Activated CD8-positive, alpha-beta T cell treated with anti-CD3 and anti-CD28 coated beads for 36 hours (primary cell): ENCODE results near the gene GAB1. TPM values are rescaled to one million over a fixed set of nuclear protein-coding genes. Genes with fewer than 3 reads are reported as not detected.

Experiments used
- ATAC-seq: fragments of 200-7000 bp; cut with Tn5 transposase; one replicate; pipeline ENCODE4 v1.10.0; 2021; ENCODE audit warnings: mild to moderate bottlenecking, moderate library complexity
- CTCF ChIA-PET: fragments of 350-600 bp; sonication (Branson Sonifier 250); formaldehyde crosslinking; loops from one replicate; lab custom pipeline; 2021; ENCODE audit warnings: antibody characterized with exemption; lab: Charles Lee
- POLR2A ChIA-PET: fragments of 350-600 bp; sonication (Branson Sonifier 250); formaldehyde crosslinking; loops from one replicate; lab custom pipeline; 2021; ENCODE audit warnings: antibody characterized with exemption; lab: Charles Lee
- DNase-seq: peaks from one replicate; pipeline ENCODE4 v3.0.0-alpha.2; 2020
- H3K27ac Mint-ChIP-seq: one replicate; pipeline ENCODE4 v1.8.0; 2021; ENCODE audit warnings: mild to moderate bottlenecking, mixed read lengths
- H3K27me3 Mint-ChIP-seq: one replicate; pipeline ENCODE4 v1.8.0; 2021; ENCODE audit warnings: mixed read lengths
- H3K36me3 Mint-ChIP-seq: one replicate; pipeline ENCODE4 v1.8.0; 2021; ENCODE audit warnings: low read depth, mixed read lengths
- H3K4me1 Mint-ChIP-seq: one replicate; pipeline ENCODE4 v1.8.0; 2021; ENCODE audit warnings: low read depth, mixed read lengths
- H3K4me3 Mint-ChIP-seq: one replicate; pipeline ENCODE4 v1.8.0; 2021; ENCODE audit warnings: mild to moderate bottlenecking, moderate library complexity, mixed read lengths
- H3K9me3 Mint-ChIP-seq: one replicate; pipeline ENCODE4 v1.8.0; 2021; ENCODE audit warnings: mixed read lengths
- CTCF ChIP-seq: fragments of 200-600 bp; IDR thresholded peaks from one replicate; pipeline ENCODE4 v1.8.0; 2022; ENCODE audit warnings: antibody characterized with exemption, mild to moderate bottlenecking
- intact Hi-C: fragments of 100-400 bp; cut with micrococcal nuclease; formaldehyde crosslinking; loops from one replicate; pipeline ENCODE4 v1.10.0; 2022
- total RNA-seq, 2 experiments: library from RNA; stranded (reverse); gene quantifications; one replicate each; pipeline ENCODE4 v1.2.3, GENCODE V29; 2021

The GAB1 gene
- total RNA-seq, 2 experiments from 2014 or later, result 0.20 to 0.34 TPM

GRCh38 chr4:143351774-143352451, 15.2 kb downstream of the GAB1 start:
- intact Hi-C loops, result no loop called here
- no peaks in the 10 kb centered on the region for H3K36me3 Mint-ChIP-seq
- DNase-seq (no peak), ATAC-seq (no peak)
- CTCF ChIA-PET, result no interaction called here
- peaks cover 5% of the 10 kb centered on the region for H3K27me3 Mint-ChIP-seq
- POLR2A ChIA-PET, result no interaction called here
- peaks cover under 1% of the 10 kb centered on the region for H3K4me1 Mint-ChIP-seq
- no peak overlapping the region for H3K4me3 Mint-ChIP-seq
- no peaks in the 10 kb centered on the region for H3K9me3 Mint-ChIP-seq
- H3K27ac Mint-ChIP-seq, result no peak overlapping the region
- no peak for TF ChIP-seq CTCF

- no peak for DNase-seq
- Mint-ChIP-seq H3K27me3 (peaks cover 3% of the 10 kb centered on the region), H3K4me3 (no peak overlapping the region), H3K27ac (no peak overlapping the region), H3K9me3 (no peaks in the 10 kb centered on the region), H3K4me1 (peaks cover 6% of the 10 kb centered on the region), H3K36me3 (no peaks in the 10 kb centered on the region)
- CTCF ChIA-PET, result no interaction called here
- no peak for TF ChIP-seq CTCF
- no peak for ATAC-seq
- POLR2A ChIA-PET, result no interaction called here
- intact Hi-C loops, result no loop called here
Measured at GRCh38 chr4:143352720-143353119, 16.0 kb downstream of the GAB1 start.

- ChIA-PET CTCF (interaction anchor here (0.9 to 1.3 kb wide), 2 partner anchors 9 to 10 kb away, joined by 3 read pairs; no protein-coding TSS in a partner anchor), POLR2A (no interaction called here)
- H3K4me3 Mint-ChIP-seq, result no peak overlapping the region
- DNase-seq (no peak), ATAC-seq (no peak)
- no peaks in the 10 kb centered on the region for H3K9me3 Mint-ChIP-seq
- H3K27ac Mint-ChIP-seq, result no peak overlapping the region
- no peak for TF ChIP-seq CTCF
- intact Hi-C loops, result no loop called here
- H3K36me3 Mint-ChIP-seq, result peaks cover under 1% of the 10 kb centered on the region
- H3K4me1 Mint-ChIP-seq, result peaks cover 11% of the 10 kb centered on the region
- H3K27me3 Mint-ChIP-seq, result peaks cover 3% of the 10 kb centered on the region
Measured at GRCh38 chr4:143353797-143354196, 17.1 kb downstream of the GAB1 start.

GRCh38 chr4:143354990-143355389, 18.3 kb downstream of the GAB1 start:
- POLR2A ChIA-PET, result interaction anchor here (0.6 kb wide), 1 partner anchor 143 kb away, joined by 3 read pairs; no protein-coding TSS in a partner anchor
- Mint-ChIP-seq H3K36me3 (peaks cover 2% of the 10 kb centered on the region), H3K9me3 (peaks cover 5% of the 10 kb centered on the region), H3K27ac (no peak overlapping the region), H3K27me3 (peaks cover 3% of the 10 kb centered on the region), H3K4me1 (peaks cover 23% of the 10 kb centered on the region), H3K4me3 (no peak overlapping the region)
- intact Hi-C loops, result no loop called here
- TF ChIP-seq CTCF, result no peak
- no peak for DNase-seq
- no peak for ATAC-seq
- CTCF ChIA-PET, result interaction anchor here (1.3 kb wide), 1 partner anchor 11 kb away, joined by 3 read pairs; no protein-coding TSS in a partner anchor

GRCh38 chr4:143355540-143356217, 19.0 kb downstream of the GAB1 start:
- POLR2A ChIA-PET, result no interaction called here
- intact Hi-C loops, result no loop called here
- ATAC-seq (no peak), DNase-seq (no peak)
- peaks cover 2% of the 10 kb centered on the region for H3K36me3 Mint-ChIP-seq
- H3K9me3 Mint-ChIP-seq, result peaks cover 5% of the 10 kb centered on the region
- CTCF ChIA-PET, result no interaction called here
- no peak for TF ChIP-seq CTCF
- H3K4me1 Mint-ChIP-seq, result peaks cover 26% of the 10 kb centered on the region
- H3K27ac Mint-ChIP-seq, result no peak overlapping the region
- H3K27me3 Mint-ChIP-seq, result peaks cover 3% of the 10 kb centered on the region
- H3K4me3 Mint-ChIP-seq, result no peak overlapping the region
